ENCODE measurements around the gene TMEM94.

DNA sequence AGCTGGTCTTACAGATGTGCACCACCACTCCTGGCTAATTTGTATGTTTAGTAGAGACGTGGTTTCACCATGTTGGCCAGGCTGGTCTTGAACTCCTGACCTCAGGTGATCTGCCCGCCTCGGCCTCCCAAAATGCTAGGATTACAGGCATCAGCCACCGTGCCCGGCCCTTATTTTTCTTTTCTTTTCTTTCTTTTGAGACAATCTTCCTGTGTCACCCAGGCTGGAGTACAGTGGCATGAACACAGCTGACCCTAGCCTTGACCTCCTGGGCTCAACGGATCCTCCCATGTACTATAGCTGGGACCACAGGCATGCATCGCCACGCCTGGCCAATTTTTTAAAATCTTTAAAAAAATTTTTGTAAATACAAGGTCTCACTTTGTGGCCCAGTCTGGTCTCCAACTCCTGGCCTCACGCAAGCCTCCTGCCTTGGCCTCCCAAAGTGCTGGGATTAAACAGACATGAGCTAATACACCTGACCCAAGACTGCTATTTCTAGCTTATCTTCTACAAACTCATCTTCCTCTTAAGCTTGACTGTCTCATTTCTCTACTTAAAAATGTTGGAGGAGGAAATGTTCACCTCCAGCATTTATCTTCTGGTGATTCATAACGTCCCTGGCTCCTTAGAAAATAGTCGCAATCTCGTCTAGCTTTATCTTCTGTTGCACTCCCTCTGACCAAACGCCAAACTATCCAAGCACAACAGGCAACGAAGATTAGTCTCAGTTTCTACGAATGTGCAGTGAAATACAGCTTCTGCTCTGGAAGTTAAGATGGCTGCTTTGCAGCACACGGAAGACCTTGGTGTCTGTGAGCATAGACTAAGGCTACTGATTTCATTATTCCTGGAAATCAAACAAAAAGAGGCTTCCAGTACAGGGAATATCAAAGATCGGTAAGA lies 8.2 kb upstream of the TMEM94 start:
- TF ChIP-seq CTCF (IDR thresholded peaks at IDR 0.05 in 4 of 5, conservative IDR thresholded peaks at IDR 0.05 in 1 of 5) (no peak), POLR2A (IDR thresholded peaks at IDR 0.05) (no peak)
